HL-60 (cell line): ENCODE measurements around the gene SEPTIN1.

Source experiments
- CTCF ChIP-seq: IDR thresholded peaks from one replicate; pipeline ENCODE4 v1.5.1; 2011; ENCODE audit warnings: low read length, control low read depth, inconsistent platforms; ENCODE audit not compliant: insufficient read depth
- GABPA ChIP-seq: IDR thresholded peaks from 2 replicates; pipeline ENCODE4 v1.6.1; 2012; ENCODE audit warnings: low read depth
- POLR2AphosphoS5 ChIP-seq: IDR thresholded peaks from 2 replicates; pipeline ENCODE4 v1.6.1; 2012; ENCODE audit warnings: low read depth
- REST ChIP-seq: IDR thresholded peaks from 2 replicates; pipeline ENCODE4 v1.6.1; 2012; ENCODE audit warnings: low read depth; ENCODE audit not compliant: insufficient replicate concordance
- SPI1 ChIP-seq: IDR thresholded peaks from 2 replicates; pipeline ENCODE4 v1.6.1; 2012; ENCODE audit warnings: low read depth, mild to moderate bottlenecking, borderline replicate concordance

- TF ChIP-seq CTCF = no peak
- no peak for TF ChIP-seq REST
- TF ChIP-seq POLR2AphosphoS5 = no peak
- TF ChIP-seq GABPA = no peak
- TF ChIP-seq SPI1 = no peak
These were observed 32.1 kb downstream of the SEPTIN1 start for GRCh38 chr16:30350134-30350871.
